COLO829 (cell line): ENCODE results near the gene LIPG.

Experiments
- DNase-seq: peaks from one replicate; pipeline ENCODE4 v3.0.0; 2012; ENCODE audit warnings: low spot score

The LIPG gene

GRCh38 chr18:49612515-49613033 is 50.7 kb downstream of the LIPG start:
- DNase-seq, result no peak

- DNase-seq, result peak; percentile 86
Observed at GRCh38 chr18:49613141-49613640, 51.3 kb downstream of the LIPG start.

- no peak for DNase-seq
Observed at GRCh38 chr18:49613641-49614151, 51.8 kb downstream of the LIPG start.

GRCh38 chr18:49616618-49617328 is 54.9 kb downstream of the LIPG start:
- no peak for DNase-seq

- no peak for DNase-seq
Observed at GRCh38 chr18:49617329-49617695, 55.5 kb downstream of the LIPG start.

GRCh38 chr18:49617865-49618264 is 56.0 kb downstream of the LIPG start:
- DNase-seq, result no peak

GRCh38 chr18:49618742-49619681 is 57.2 kb downstream of the LIPG start:
- DNase-seq, result no peak

GRCh38 chr18:49619801-49620200 is 57.9 kb downstream of the LIPG start:
- peak; percentile 28 for DNase-seq

- DNase-seq, result no peak
Observed at GRCh38 chr18:49621301-49621700, 59.4 kb downstream of the LIPG start.

- peak; percentile 48 for DNase-seq
Observed at GRCh38 chr18:49621717-49622351, 60.0 kb downstream of the LIPG start.

GRCh38 chr18:49623571-49623970 is 61.7 kb downstream of the LIPG start:
- DNase-seq, result no peak

GRCh38 chr18:49625021-49625691 is 63.3 kb downstream of the LIPG start:
- DNase-seq, result no peak

- no peak for DNase-seq
Observed at GRCh38 chr18:49626842-49627467, 65.1 kb downstream of the LIPG start.

- DNase-seq, result no peak
Observed at GRCh38 chr18:49628119-49628518, 66.3 kb downstream of the LIPG start.

GRCh38 chr18:49628881-49629795 is 67.3 kb downstream of the LIPG start:
- DNase-seq, result no peak

- no peak for DNase-seq
Observed at GRCh38 chr18:49630246-49630699, 68.4 kb downstream of the LIPG start.

GRCh38 chr18:49631146-49631866 is 69.4 kb downstream of the LIPG start:
- DNase-seq, result no peak

- DNase-seq, result no peak
Observed at GRCh38 chr18:49632588-49632987, 70.7 kb downstream of the LIPG start.

- DNase-seq, result no peak
Observed at GRCh38 chr18:49638209-49638785, 76.4 kb downstream of the LIPG start.
